ENCODE measurements around the gene GSTCD. TPM values are rescaled to one million over a fixed set of nuclear protein-coding genes. Genes with fewer than 3 reads are reported as not detected.

GSTCD gene
- total RNA-seq, 1 experiment from 2014 or later, result 17.9 TPM

DNA sequence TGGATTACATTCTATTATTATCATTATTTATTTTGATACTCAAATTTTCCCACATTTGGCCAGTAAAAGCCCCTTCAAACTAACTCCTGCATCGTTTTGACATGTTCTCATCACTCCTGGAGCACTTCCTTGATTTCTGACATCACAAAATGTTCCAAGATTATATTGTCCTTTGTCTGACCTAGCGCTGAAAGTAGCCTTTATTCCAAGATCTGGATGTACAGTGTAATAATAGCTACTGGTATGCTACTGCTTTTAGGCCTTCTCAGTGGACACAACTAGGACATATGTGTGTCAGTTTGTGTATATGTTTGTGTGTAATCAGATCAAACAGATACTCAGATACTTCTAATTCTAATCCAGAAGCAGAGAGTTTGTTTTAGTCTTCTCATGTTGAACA lies 76.2 kb downstream of the GSTCD start:
- Histone ChIP-seq H2BK5ac (ENCODE audit: insufficient read length, low read length) (no peak overlapping the region), H4K91ac (ENCODE audit: insufficient read length, low read depth, low read length) (no peak overlapping the region), H3K27ac (ENCODE audit: insufficient read length, low read depth, low read length) (no peak overlapping the region), H3K4me2 (ENCODE audit: insufficient read depth, insufficient read length, low read length) (no peak overlapping the region), H3T11ph (ENCODE audit: low read length) (no peak overlapping the region), H3K27me3 (ENCODE audit: insufficient read depth, low read length) (no peaks in the 10 kb centered on the region), H4K5ac (ENCODE audit: insufficient read length, low read depth, low read length) (no peak overlapping the region), H3K4me1 (ENCODE audit: insufficient read depth, low read length) (no peaks in the 10 kb centered on the region), H3K9me3 (ENCODE audit: control insufficient read depth, low read depth, low read length) (no peaks in the 10 kb centered on the region), H2AK5ac (ENCODE audit: insufficient read length, low read length) (no peak overlapping the region), H2AFZ (ENCODE audit: low read length) (no peak overlapping the region), H3K9ac (ENCODE audit: extremely low read depth, insufficient read length, low read length) (no peak overlapping the region), H3K18ac (ENCODE audit: insufficient read length, low read depth, low read length) (no peak overlapping the region), H4K20me1 (ENCODE audit: control insufficient read depth, insufficient read depth, insufficient read length) (no peaks in the 10 kb centered on the region), H3K14ac (ENCODE audit: insufficient read depth, low read length) (no peak overlapping the region), H3K79me2 (ENCODE audit: insufficient read depth, low read length) (no peaks in the 10 kb centered on the region), H4K8ac (replicated peaks; ENCODE audit: insufficient read length, low read depth, low read length) (no peak overlapping the region), H3K79me1 (ENCODE audit: insufficient read depth, low read depth, low read length, poor library complexity, severe bottlenecking) (no peaks in the 10 kb centered on the region), H3K4ac (ENCODE audit: low read depth, low read length) (no peak overlapping the region), H3K23ac (ENCODE audit: insufficient read length, low read depth, low read length) (no peak overlapping the region), H2BK120ac (ENCODE audit: low read depth, low read length, poor library complexity, severe bottlenecking) (no peak overlapping the region), H2BK15ac (ENCODE audit: low read depth, low read length) (no peak overlapping the region), H2BK20ac (ENCODE audit: low read depth, low read length, poor library complexity, severe bottlenecking) (no peak overlapping the region), H3K23me2 (ENCODE audit: insufficient read length, low read depth, low read length, poor library complexity, severe bottlenecking) (no peaks in the 10 kb centered on the region), H2BK12ac (ENCODE audit: insufficient read length, low read depth, low read length) (no peak overlapping the region), H3K56ac (ENCODE audit: insufficient read length, low read depth, low read length) (no peak overlapping the region)
- no peaks in the 10 kb centered on the region for H3K36me3 Mint-ChIP-seq (ENCODE audit: insufficient read depth in 1 of 3, low read depth in 3 of 3)
- no CpG with 5 or more reads among the region's 2 CpGs for WGBS (ENCODE audit: extremely low coverage, insufficient read length, low lambda C conversion rate)
- H3K27ac Mint-ChIP-seq, result no peak overlapping the region
- H3K4me3 Mint-ChIP-seq, result no peak overlapping the region
- no peaks in the 10 kb centered on the region for H3K4me1 Mint-ChIP-seq
- H3K27me3 Mint-ChIP-seq (ENCODE audit: low read depth), result no peaks in the 10 kb centered on the region
- TF ChIP-seq, protein P1, sequence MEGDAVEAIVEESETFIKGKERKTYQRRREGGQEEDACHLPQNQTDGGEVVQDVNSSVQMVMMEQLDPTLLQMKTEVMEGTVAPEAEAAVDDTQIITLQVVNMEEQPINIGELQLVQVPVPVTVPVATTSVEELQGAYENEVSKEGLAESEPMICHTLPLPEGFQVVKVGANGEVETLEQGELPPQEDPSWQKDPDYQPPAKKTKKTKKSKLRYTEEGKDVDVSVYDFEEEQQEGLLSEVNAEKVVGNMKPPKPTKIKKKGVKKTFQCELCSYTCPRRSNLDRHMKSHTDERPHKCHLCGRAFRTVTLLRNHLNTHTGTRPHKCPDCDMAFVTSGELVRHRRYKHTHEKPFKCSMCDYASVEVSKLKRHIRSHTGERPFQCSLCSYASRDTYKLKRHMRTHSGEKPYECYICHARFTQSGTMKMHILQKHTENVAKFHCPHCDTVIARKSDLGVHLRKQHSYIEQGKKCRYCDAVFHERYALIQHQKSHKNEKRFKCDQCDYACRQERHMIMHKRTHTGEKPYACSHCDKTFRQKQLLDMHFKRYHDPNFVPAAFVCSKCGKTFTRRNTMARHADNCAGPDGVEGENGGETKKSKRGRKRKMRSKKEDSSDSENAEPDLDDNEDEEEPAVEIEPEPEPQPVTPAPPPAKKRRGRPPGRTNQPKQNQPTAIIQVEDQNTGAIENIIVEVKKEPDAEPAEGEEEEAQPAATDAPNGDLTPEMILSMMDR (conservative IDR thresholded peaks at IDR 0.05), result no peak
- DNase-seq, result no peak
- no peaks in the 10 kb centered on the region; a peak in 1 of 5 replicates for H3K9me3 Mint-ChIP-seq
